ENCODE measurements around the gene CENPN.

The CENPN gene

DNA sequence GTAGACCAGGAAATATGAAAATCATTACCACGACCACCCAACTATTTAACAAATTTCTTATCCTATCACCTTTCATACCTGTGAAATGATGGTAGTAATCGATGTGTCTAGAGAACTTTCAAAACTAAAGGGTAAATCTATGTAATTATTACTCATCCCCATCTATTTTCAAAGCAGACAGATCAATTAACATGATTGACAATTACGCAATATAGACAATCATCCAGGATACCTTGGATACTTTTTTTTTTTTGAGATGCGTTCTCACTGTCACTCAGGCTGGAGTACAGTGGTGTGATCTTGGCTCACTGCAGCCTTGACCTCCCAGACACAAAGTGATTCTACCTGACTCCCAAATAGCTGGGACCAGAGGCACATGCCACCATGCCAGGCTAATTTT lies 74.0 kb downstream of the CENPN start:
- DNase-seq (ENCODE audit: low read depth), result no peak

Measured in T-helper 22 cell (primary cell).